Lower leg skin (tissue), 4 donors: ENCODE results near the gene PARP11. TPM values are rescaled to one million over a fixed set of nuclear protein-coding genes. Genes with fewer than 3 reads are reported as not detected.

Source experiments
- DNase-seq, 2 donors: peaks; one replicate each; pipeline ENCODE4 v3.0.0-alpha.2; 2019; ENCODE audit warnings: low spot score in 2 of 2
- H3K4me3 ChIP-seq: fragments of 200-600 bp; sonication (generic); 2 replicates; pipeline ENCODE4 v1.5.1; 2017; ENCODE audit warnings: mild to moderate bottlenecking, low read depth; ENCODE audit not compliant: poor library complexity, severe bottlenecking
- CTCF ChIP-seq, 3 donors: fragments of 450-650 bp; IDR thresholded peaks; one replicate each; pipeline ENCODE4 v1.5.1; 2016; ENCODE audit warnings: antibody characterized with exemption in 3 of 3, mild to moderate bottlenecking in 3 of 3, moderate library complexity in 2 of 3
- POLR2A ChIP-seq, 2 donors: fragments of 450-650 bp; IDR thresholded peaks; one replicate each; pipeline ENCODE4 v1.6.1; 2016 to 2017; ENCODE audit warnings: antibody characterized with exemption in 2 of 2, mild to moderate bottlenecking in 1 of 2, moderate library complexity in 1 of 2
- WGBS, 2 donors: methylation state at CpG; one replicate each; pipeline ENCODE4 v1.1.5; 2018; 5-methylcytosine and 5-hydroxymethylcytosine counted together
- intact Hi-C: fragments of 100-400 bp; cut with DNase I; formaldehyde crosslinking; loops from one replicate; pipeline ENCODE4 v1.15.0; 2023; ENCODE audit warnings: low total_unique reads
- total RNA-seq, 4 donors: library from RNA; depleted of rRNA; stranded (reverse); fragments of >200 nt; gene quantifications; one replicate each; pipeline ENCODE4 v1.1.0, GENCODE V29; 2016

Gene PARP11
- total RNA-seq, 4 donors from 2014 or later, result 0.34 to 4.2 (median 2.0) TPM

GRCh38 chr12:3815094-3815766, 58.0 kb downstream of the PARP11 start:
- intact Hi-C loops, result loop anchor here (10.0 kb wide), 1 partner anchor 1030 kb away; no protein-coding TSS in a partner anchor
- no peak overlapping the region for H3K4me3 ChIP-seq
- no peak for TF ChIP-seq CTCF (IDR thresholded peaks at IDR 0.05)
- no peak for TF ChIP-seq POLR2A (IDR thresholded peaks at IDR 0.05)
- no peak for DNase-seq
- 81 to 87% methylated on average over 4 of the region's 4 CpGs for WGBS, 2 donors

GRCh38 chr12:3810540-3810939, 62.7 kb downstream of the PARP11 start:
- no peak for DNase-seq
- TF ChIP-seq POLR2A (IDR thresholded peaks at IDR 0.05) (no peak), CTCF (IDR thresholded peaks at IDR 0.05) (no peak)
- intact Hi-C loops, result loop anchor here (10.0 kb wide), 1 partner anchor 1034 kb away; no protein-coding TSS in a partner anchor
- H3K4me3 ChIP-seq, result no peak overlapping the region

- DNase-seq, result no peak
- 93 to 94% methylated on average over 5 of the region's 5 CpGs for WGBS, 2 donors
- no peak overlapping the region for H3K4me3 ChIP-seq
- TF ChIP-seq POLR2A (IDR thresholded peaks at IDR 0.05) (no peak), CTCF (IDR thresholded peaks at IDR 0.05) (no peak)
- intact Hi-C loops, result loop anchor here (10.0 kb wide), 1 partner anchor 1035 kb away; no protein-coding TSS in a partner anchor
These were observed 63.2 kb downstream of the PARP11 start for GRCh38 chr12:3810016-3810370.

GRCh38 chr12:3809357-3810015, 63.7 kb downstream of the PARP11 start:
- no peak for TF ChIP-seq CTCF (IDR thresholded peaks at IDR 0.05)
- TF ChIP-seq POLR2A (IDR thresholded peaks at IDR 0.05), result no peak
- 63 to 65% methylated on average over 6 of the region's 6 CpGs for WGBS, 2 donors
- intact Hi-C loops, result loop anchor here (10.0 kb wide), 1 partner anchor 1035 kb away; no protein-coding TSS in a partner anchor
- H3K4me3 ChIP-seq, result no peak overlapping the region
- no peak for DNase-seq

- intact Hi-C loops, result no loop called here
- 81 to 85% methylated on average over 1 of the region's 1 CpG for WGBS, 2 donors
- DNase-seq, result no peak
- H3K4me3 ChIP-seq, result no peak overlapping the region
- no peak for TF ChIP-seq CTCF (IDR thresholded peaks at IDR 0.05)
- no peak for TF ChIP-seq POLR2A (IDR thresholded peaks at IDR 0.05)
These were observed 68.1 kb downstream of the PARP11 start for GRCh38 chr12:3805077-3805476.
